ENCODE data around the gene SPDYA.
"Not testable (repeated sequence)": the region's sequence is repeated elsewhere in the genome, so short reads cannot be mapped to it uniquely, and the experiment has no call there.

The SPDYA gene

GRCh38 chr2:28810384-28811285 lies at the start of gene SPDYA:
Gene SPDYA, plus strand, starts transcription at chr2:28810834. Its CDS starts 5,181 bp downstream, at chr2:28816015.
- peaks cover 9% of the 10 kb centered on the region for H3K36me3 Mint-ChIP-seq
- peak within 1 kb of the TSS; percentile 76 for H3K4me3 Mint-ChIP-seq
- H3K4me1 Mint-ChIP-seq: peaks cover 7% of the 10 kb centered on the region
- no peak within 1 kb of the TSS for H3K27ac Mint-ChIP-seq
- ATAC-seq: peak; percentile 93
- H3K9me3 Mint-ChIP-seq: no peaks in the 10 kb centered on the region
- H3K27me3 Mint-ChIP-seq: no peaks in the 10 kb centered on the region

DNA sequence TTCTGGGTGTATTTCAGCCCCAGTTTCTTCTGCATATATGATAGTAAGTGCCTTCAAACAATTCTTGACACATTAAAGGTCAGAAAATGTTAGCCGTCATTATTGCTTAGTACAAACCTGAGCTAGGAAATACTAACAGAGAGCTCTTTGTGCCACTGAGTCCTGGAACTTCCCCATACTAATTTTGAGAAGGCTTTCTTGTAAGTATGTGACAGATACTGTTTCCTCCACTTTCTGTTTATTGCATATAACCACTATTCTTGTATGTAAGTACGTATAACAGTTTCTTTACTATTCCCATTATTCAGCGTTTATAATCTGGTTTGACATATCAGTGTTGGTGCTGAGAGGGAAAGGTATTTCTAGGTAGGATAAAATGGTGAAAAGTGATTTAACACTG lies 49.2 kb upstream of the SPDYA start:
- no peaks in the 10 kb centered on the region for H3K27me3 Mint-ChIP-seq
- peaks cover 66% of the 10 kb centered on the region for H3K4me1 Mint-ChIP-seq
- peaks cover 3% of the 10 kb centered on the region for H3K36me3 Mint-ChIP-seq
- no peaks in the 10 kb centered on the region for H3K9me3 Mint-ChIP-seq
- no peak for ATAC-seq
- no peak overlapping the region for H3K27ac Mint-ChIP-seq
- H3K4me3 Mint-ChIP-seq: no peak overlapping the region

DNA sequence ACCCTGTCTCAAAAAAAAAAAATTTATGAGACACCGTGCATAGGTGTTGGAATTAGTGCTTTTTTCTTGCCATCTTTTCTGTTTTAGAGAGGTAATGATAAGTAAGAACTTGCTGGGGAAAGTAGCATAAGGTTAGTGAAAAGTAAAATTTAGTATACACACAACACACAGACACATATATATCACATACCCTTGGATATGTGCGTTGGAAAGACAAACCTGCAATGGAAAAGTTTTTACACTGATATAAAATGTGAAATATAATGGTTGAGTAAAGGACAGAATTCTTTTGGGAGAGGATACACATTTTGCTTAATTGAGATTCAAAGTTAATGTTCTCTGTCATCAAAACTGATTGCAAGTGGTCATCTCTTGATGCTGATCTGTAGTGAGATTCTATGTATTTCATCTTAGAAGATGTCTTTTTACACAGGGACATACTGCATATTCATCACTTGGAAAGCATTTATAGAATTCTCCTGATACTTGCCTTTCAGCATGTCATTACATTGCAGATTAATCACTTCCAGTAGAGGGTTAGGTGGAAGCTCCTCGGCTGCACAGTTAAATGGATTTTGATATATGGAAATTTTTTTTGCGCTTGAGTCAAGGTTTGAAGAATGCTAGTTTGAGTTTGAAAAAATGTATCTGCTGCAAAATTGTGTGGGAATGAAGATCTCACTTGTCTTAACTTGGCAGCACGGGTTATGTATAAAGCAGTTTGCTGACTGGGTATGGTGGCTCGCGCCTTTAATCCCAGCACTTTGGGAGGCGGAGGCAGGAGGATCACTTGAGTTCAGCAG lies 45.5 kb upstream of the SPDYA start:
- Mint-ChIP-seq H3K4me3 (no peak overlapping the region), H3K36me3 (peaks cover 18% of the 10 kb centered on the region), H3K9me3 (no peaks in the 10 kb centered on the region), H3K27ac (no peak overlapping the region), H3K27me3 (no peaks in the 10 kb centered on the region), H3K4me1 (peaks cover 69% of the 10 kb centered on the region)
- ATAC-seq: no peak

DNA sequence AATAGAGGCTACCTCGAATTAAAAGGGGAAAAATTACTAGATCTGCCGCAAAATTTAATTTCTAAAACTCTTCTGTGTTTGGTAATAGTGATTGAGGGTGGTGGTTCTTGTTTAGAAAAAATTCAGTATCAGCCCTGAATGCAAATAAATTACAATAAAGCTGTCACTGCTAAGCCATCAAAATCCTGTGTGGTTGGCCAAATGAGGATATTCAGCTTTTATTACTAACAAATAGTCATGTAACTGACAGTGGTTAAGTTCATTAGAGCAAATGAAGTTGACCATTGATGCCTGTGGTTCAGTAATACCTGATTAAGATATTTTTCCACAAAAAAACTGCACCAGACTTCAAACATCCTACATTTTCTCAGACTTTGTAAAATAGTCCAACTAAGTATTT lies 44.6 kb upstream of the SPDYA start:
- Mint-ChIP-seq H3K36me3 (peaks cover 18% of the 10 kb centered on the region), H3K27ac (no peak overlapping the region), H3K4me3 (no peak overlapping the region), H3K9me3 (no peaks in the 10 kb centered on the region), H3K27me3 (no peaks in the 10 kb centered on the region), H3K4me1 (peaks cover 68% of the 10 kb centered on the region)
- ATAC-seq: no peak

DNA sequence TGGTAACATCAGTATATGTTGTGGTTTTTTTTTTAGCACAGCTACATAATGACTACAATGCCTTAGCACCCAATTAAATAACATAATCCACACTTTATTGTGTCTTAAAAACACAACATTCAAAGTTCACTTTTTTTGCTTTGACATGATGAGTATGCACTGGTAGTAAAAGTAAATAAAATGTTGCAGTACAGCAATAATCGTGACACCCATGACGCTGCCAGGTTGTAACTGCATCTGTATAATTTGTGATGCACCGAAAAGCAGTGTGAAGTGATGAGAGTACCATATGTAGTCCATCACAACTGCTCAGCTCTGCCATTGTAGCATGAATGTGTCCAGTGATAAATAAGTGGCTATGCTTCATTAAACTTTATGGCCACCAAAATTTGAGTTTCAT lies 43.3 kb upstream of the SPDYA start:
- ATAC-seq: no peak
- Mint-ChIP-seq H3K4me1 (peaks cover 67% of the 10 kb centered on the region), H3K27me3 (no peaks in the 10 kb centered on the region), H3K27ac (no peak overlapping the region), H3K36me3 (peaks cover 18% of the 10 kb centered on the region), H3K4me3 (no peak overlapping the region), H3K9me3 (no peaks in the 10 kb centered on the region)

DNA sequence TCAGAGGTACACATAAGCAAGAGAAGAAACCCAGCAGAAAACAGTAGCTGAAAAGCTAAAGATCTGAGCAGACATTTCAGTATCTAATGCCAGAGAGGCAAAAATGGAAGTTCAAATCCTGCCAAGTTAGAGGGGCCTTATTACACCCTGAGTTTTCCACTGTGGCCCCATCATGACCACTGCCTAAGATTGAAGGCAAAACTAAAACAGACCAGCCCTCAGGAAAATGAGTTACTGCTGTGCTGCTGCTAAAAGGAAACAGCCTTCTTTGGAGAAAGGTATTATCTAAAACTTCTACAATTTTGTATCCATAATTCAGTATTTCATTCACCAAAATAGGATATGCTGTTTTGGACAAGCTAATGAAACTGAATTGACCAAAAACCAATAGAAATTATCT lies 42.2 kb upstream of the SPDYA start:
- Mint-ChIP-seq H3K9me3 (no peaks in the 10 kb centered on the region), H3K27me3 (no peaks in the 10 kb centered on the region), H3K4me3 (no peak overlapping the region), H3K27ac (no peak overlapping the region), H3K4me1 (peaks cover 63% of the 10 kb centered on the region), H3K36me3 (peaks cover 18% of the 10 kb centered on the region)
- ATAC-seq: no peak

- no peaks in the 10 kb centered on the region for H3K9me3 Mint-ChIP-seq
- peaks cover 18% of the 10 kb centered on the region for H3K36me3 Mint-ChIP-seq
- ATAC-seq: no peak
- H3K4me3 Mint-ChIP-seq: no peak overlapping the region
- no peaks in the 10 kb centered on the region for H3K27me3 Mint-ChIP-seq
- no peak overlapping the region for H3K27ac Mint-ChIP-seq
- peaks cover 61% of the 10 kb centered on the region for H3K4me1 Mint-ChIP-seq
Observed at GRCh38 chr2:28768952-28769351, 41.7 kb upstream of the SPDYA start.

DNA sequence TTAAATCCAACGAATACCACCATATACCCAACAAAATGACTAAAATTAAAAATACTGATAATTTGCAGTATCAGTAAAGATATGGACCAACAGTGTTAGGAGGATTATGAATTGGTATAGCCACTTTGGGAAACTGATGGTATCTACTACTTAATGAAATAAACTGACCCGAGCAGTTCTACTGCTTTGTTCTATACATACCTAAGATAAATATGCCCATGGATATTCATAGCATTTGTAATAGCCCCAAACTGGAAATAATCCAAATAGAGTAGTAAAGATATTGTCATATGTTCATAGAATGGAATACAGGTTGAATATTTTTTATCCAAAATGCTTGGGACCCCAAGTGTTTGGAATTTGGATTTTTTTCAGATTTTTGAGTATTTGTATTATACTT lies 38.3 kb upstream of the SPDYA start:
- Mint-ChIP-seq H3K36me3 (peaks cover 24% of the 10 kb centered on the region), H3K4me3 (no peak overlapping the region), H3K4me1 (peaks cover 60% of the 10 kb centered on the region), H3K9me3 (no peaks in the 10 kb centered on the region), H3K27me3 (no peaks in the 10 kb centered on the region), H3K27ac (no peak overlapping the region)
- no peak for ATAC-seq

DNA sequence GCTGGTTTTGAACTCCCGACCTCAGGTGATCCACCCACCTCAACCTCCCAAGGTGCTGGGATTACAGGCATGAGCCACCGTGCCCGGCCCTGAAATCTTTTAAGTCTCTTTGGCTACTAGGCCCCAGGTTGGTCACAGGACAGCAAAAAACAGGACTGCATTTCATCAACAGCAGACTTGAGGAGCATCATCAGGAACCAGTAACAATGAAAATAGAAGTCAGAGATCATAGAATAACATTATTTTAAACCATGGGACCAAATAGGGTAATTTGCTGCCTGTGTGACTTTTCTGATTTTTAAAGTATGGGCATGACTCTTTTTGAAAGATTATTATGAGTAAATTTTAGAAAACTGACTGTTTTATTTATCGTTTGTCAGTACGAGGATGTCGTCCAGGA lies 34.2 kb upstream of the SPDYA start:
- Mint-ChIP-seq H3K4me1 (peaks cover 31% of the 10 kb centered on the region), H3K27me3 (no peaks in the 10 kb centered on the region), H3K36me3 (peaks cover 11% of the 10 kb centered on the region), H3K9me3 (no peaks in the 10 kb centered on the region), H3K4me3 (no peak overlapping the region), H3K27ac (no peak overlapping the region)
- ATAC-seq: no peak

GRCh38 chr2:28778392-28778791 lies 32.2 kb upstream of the SPDYA start:
- no peak for ATAC-seq
- H3K9me3 Mint-ChIP-seq: no peaks in the 10 kb centered on the region
- peaks cover 19% of the 10 kb centered on the region for H3K4me1 Mint-ChIP-seq
- no peak overlapping the region for H3K27ac Mint-ChIP-seq
- no peak overlapping the region for H3K4me3 Mint-ChIP-seq
- no peaks in the 10 kb centered on the region for H3K27me3 Mint-ChIP-seq
- peaks cover 25% of the 10 kb centered on the region for H3K36me3 Mint-ChIP-seq

- no peak overlapping the region for H3K27ac Mint-ChIP-seq
- no peaks in the 10 kb centered on the region for H3K27me3 Mint-ChIP-seq
- peaks cover 15% of the 10 kb centered on the region for H3K4me1 Mint-ChIP-seq
- no peak for ATAC-seq
- H3K4me3 Mint-ChIP-seq: no peak overlapping the region
- no peaks in the 10 kb centered on the region for H3K9me3 Mint-ChIP-seq
- H3K36me3 Mint-ChIP-seq: peaks cover 26% of the 10 kb centered on the region
Observed at GRCh38 chr2:28779001-28779400, 31.6 kb upstream of the SPDYA start.

DNA sequence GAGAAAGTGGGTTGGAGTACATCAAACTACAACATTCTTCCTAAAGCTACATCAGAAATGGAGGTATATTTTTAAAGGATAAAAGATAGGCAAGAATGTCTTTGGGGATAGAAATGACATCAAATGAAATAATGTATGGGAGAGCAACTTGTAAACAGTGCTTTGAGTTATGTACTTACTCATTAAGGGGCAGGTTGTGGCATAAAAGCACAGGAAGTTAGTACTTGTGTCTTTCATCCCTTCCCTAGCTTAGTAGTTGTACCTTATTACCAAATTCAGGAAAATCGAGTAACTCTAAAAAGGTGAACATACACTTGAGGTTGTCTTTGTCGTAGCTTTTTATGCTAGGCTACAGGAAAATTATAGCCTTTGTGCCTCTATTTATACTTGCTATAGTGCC lies 30.1 kb upstream of the SPDYA start:
- Mint-ChIP-seq H3K27ac (no peak overlapping the region), H3K36me3 (peaks cover 26% of the 10 kb centered on the region), H3K9me3 (no peaks in the 10 kb centered on the region), H3K4me3 (no peak overlapping the region), H3K27me3 (no peaks in the 10 kb centered on the region), H3K4me1 (peaks cover 13% of the 10 kb centered on the region)
- ATAC-seq: no peak

- Mint-ChIP-seq H3K27ac (no peak overlapping the region), H3K4me3 (no peak overlapping the region)
- ATAC-seq: no peak
Observed at GRCh38 chr2:28782423-28782822, 28.2 kb upstream of the SPDYA start.

DNA sequence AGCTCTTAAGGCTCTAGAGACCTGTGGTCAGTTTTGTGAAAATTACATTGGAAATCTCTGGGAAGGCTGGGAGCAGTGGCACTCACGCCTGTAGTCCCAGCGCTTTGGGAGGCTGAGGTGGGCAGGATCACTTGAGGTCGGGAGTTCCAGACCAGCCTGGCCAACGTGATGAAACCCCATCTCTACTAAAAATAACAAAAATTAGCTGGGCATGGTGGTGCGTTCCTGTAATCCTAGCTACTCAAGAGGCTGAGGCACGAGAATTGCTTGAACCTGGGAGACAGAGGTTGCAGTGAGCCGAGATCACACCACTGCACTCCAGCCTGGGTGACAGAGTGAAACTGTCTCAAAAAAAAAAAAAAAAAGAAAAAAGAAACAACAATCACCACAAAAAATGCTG lies 26.1 kb upstream of the SPDYA start:
- H3K4me1 Mint-ChIP-seq, H3K27me3 Mint-ChIP-seq, H3K4me3 Mint-ChIP-seq, H3K9me3 Mint-ChIP-seq, H3K27ac Mint-ChIP-seq, ATAC-seq: not testable (repeated sequence)
- peaks cover 49% of the 10 kb centered on the region for H3K36me3 Mint-ChIP-seq

More at GRCh38 chr2:28782423-28782822, 28.2 kb upstream of the SPDYA start:
- H3K27me3 Mint-ChIP-seq: no peaks in the 10 kb centered on the region
- no peaks in the 10 kb centered on the region for H3K9me3 Mint-ChIP-seq
- H3K36me3 Mint-ChIP-seq: peaks cover 33% of the 10 kb centered on the region
- H3K4me1 Mint-ChIP-seq: no peaks in the 10 kb centered on the region

DNA sequence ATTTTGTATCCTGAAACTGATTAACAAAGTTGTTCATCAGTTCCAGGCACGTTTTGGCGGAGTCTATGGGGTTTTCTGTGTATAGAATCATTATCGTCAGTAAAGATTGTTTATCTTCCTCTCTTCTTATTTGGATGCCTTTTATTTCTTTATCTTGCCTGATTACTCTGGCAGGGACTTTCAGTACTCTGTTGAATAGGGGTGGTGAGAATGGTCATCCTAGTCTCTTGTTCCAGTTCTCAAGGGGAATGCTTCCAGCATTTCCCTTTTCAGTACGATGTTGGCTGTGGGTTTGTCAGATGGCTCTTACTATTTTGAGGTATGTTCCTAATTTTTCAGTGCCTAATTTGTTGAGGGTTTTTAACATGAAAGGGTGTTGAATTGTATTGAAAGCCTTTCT lies 14.0 kb upstream of the SPDYA start:
- ATAC-seq: no peak
- H3K4me3 Mint-ChIP-seq: no peak overlapping the region
- no peaks in the 10 kb centered on the region for H3K9me3 Mint-ChIP-seq
- H3K27me3 Mint-ChIP-seq: no peaks in the 10 kb centered on the region
- H3K4me1 Mint-ChIP-seq: peaks cover 21% of the 10 kb centered on the region
- H3K27ac Mint-ChIP-seq: no peak overlapping the region
- H3K36me3 Mint-ChIP-seq: peaks cover 79% of the 10 kb centered on the region

DNA sequence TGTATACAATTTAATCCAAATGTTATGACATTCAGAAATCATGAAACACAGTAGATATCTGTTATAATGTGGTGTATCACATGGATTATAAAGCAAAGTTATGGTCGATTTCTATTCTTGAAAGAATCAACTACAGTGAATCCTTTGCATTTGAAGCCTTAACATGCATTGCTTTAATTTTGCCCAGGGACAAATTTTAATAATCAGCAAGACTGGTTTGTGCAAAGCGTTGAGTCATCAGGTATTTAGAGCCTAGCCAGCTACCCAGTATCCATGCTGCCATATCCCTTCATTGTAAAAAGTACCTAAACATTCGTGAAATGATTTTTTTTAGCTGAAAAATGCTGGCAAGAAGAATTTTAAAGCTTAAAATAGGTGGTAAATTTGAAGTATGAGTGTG lies 8.9 kb upstream of the SPDYA start:
- Mint-ChIP-seq H3K27ac (no peak overlapping the region), H3K27me3 (no peaks in the 10 kb centered on the region), H3K4me1 (peaks cover 7% of the 10 kb centered on the region), H3K36me3 (peaks cover 62% of the 10 kb centered on the region), H3K4me3 (no peak overlapping the region), H3K9me3 (no peaks in the 10 kb centered on the region)
- no peak for ATAC-seq

Measured in stimulated activated memory B cell treated with anti-CD40 and anti-IgM and Interleukin-4, amounts not matched to agents 10 μg/mL and 1 μg/mL and 100 μg/mL, for 72 hours (primary cell).